Measurements from ENCODE around the gene RYK. TPM values are rescaled to one million over a fixed set of nuclear protein-coding genes. Genes with fewer than 3 reads are reported as not detected.

RYK gene
- total RNA-seq, 1 donor from 2014 or later, result 60.4 TPM

DNA sequence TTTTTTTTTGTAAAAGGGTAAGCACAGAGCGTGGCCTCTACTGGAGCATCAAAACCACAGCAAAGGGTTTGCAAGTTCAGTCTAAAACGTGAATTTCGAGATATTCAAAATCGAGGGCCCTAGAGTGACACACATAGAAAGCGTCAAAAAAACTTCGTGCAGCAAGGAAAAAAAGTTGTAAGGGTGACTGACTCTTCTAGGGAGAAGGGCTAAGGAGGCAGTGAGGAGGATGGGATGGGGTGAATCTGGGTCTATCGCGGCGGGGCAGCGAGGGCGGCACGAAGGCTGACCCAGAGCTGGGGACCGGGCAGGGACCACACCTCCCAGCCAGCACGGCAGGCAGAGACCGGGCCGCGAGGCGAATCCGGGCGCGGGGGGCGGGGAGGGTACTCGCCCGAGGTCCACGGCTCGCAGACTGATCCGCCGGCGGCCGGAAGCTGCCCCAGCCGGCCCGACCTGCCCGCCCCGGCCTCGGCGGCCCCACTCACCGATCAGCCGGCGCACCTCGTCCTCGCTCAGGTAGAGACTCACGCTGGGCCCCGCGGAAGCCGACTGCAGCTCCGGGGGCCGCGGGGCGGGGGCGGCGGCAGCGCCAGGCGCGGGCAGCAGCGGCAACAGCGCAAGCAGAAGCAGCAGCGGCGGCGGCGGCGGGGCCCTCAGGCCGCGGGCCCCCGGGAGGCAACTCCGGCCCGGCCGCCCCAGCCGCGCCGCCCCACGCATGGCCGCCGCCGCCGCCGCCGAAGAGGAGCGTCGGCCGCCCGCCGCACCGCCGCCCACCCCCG, 533 bp downstream of the RYK start:
- TF ChIP-seq, protein P1, sequence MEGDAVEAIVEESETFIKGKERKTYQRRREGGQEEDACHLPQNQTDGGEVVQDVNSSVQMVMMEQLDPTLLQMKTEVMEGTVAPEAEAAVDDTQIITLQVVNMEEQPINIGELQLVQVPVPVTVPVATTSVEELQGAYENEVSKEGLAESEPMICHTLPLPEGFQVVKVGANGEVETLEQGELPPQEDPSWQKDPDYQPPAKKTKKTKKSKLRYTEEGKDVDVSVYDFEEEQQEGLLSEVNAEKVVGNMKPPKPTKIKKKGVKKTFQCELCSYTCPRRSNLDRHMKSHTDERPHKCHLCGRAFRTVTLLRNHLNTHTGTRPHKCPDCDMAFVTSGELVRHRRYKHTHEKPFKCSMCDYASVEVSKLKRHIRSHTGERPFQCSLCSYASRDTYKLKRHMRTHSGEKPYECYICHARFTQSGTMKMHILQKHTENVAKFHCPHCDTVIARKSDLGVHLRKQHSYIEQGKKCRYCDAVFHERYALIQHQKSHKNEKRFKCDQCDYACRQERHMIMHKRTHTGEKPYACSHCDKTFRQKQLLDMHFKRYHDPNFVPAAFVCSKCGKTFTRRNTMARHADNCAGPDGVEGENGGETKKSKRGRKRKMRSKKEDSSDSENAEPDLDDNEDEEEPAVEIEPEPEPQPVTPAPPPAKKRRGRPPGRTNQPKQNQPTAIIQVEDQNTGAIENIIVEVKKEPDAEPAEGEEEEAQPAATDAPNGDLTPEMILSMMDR (IDR thresholded peaks at IDR 0.05; ENCODE audit: unreplicated experiment), result no peak
- peak overlapping the region; percentile 83 for H3K27ac Mint-ChIP-seq (ENCODE audit: unreplicated experiment)
- H3K9me3 Mint-ChIP-seq (ENCODE audit: unreplicated experiment), result no peaks in the 10 kb centered on the region
- no peaks in the 10 kb centered on the region for H3K36me3 Mint-ChIP-seq (ENCODE audit: low read depth, unreplicated experiment)
- peaks cover 58% of the 10 kb centered on the region for H3K4me1 Mint-ChIP-seq (ENCODE audit: unreplicated experiment)
- DNase-seq (ENCODE audit: low spot score), result peak; percentile 72
- H3K4me3 Mint-ChIP-seq (ENCODE audit: unreplicated experiment), result peak overlapping the region; percentile 94
- H3K27me3 Mint-ChIP-seq (ENCODE audit: unreplicated experiment), result peaks cover 4% of the 10 kb centered on the region

DNA sequence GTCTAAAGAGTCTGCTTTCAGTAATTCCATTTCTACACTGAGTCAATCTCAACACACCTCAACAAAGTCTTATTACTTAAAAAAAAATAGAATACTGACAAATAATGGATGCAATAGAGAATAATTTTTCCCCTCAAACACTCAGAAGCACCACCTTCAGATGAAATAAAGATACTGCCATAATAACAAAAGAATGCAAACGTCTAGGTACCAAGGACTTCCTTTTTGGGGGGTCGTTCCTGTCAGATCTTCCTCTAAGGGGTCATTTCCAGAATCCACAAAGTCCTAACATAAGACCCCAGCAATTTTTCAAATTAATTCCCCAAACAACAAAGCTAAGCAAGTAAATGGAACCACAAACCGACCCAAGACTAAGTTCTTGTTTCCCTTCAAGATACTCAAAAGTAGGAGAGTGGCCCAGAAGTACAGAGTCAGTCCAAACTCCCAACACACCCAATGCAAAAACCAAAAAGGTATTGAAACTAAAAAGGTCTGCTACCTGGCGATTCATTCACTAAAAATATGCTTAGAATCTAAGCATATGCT, 1.3 kb downstream of the RYK start:
- H3K36me3 Mint-ChIP-seq (ENCODE audit: low read depth, unreplicated experiment), result no peaks in the 10 kb centered on the region
- H3K4me1 Mint-ChIP-seq (ENCODE audit: unreplicated experiment), result peaks cover 64% of the 10 kb centered on the region
- H3K4me3 Mint-ChIP-seq (ENCODE audit: unreplicated experiment), result peak overlapping the region; percentile 94
- peak overlapping the region; percentile 83 for H3K27ac Mint-ChIP-seq (ENCODE audit: unreplicated experiment)
- TF ChIP-seq, protein P1 (IDR thresholded peaks at IDR 0.05; ENCODE audit: unreplicated experiment), result no peak
- DNase-seq (ENCODE audit: low spot score), result no peak
- no peaks in the 10 kb centered on the region for H3K9me3 Mint-ChIP-seq (ENCODE audit: unreplicated experiment)
- peaks cover 4% of the 10 kb centered on the region for H3K27me3 Mint-ChIP-seq (ENCODE audit: unreplicated experiment)

DNA sequence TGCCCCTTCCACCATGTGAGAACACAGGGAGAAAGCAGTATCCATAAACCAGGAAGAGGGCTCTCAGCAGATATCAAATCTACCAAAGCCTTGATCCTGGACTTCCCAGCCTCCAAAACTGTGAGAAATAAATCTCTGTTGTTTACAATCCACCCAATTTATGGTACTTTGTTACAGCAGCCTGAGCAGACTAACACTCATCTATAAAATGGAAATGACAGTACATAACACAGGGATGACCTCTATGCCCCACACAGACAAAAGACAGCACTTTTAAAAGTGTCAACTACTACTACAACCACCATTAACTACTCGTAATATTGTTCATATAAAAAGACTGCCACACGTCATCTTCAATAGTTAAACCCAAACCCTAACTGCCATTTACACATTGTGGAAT, 5.7 kb downstream of the RYK start:
- Mint-ChIP-seq H3K4me3 (ENCODE audit: unreplicated experiment) (no peak overlapping the region), H3K9me3 (ENCODE audit: unreplicated experiment) (no peaks in the 10 kb centered on the region), H3K27ac (ENCODE audit: unreplicated experiment) (peak overlapping the region; percentile 21), H3K27me3 (ENCODE audit: unreplicated experiment) (peaks cover 3% of the 10 kb centered on the region), H3K36me3 (ENCODE audit: low read depth, unreplicated experiment) (no peaks in the 10 kb centered on the region), H3K4me1 (ENCODE audit: unreplicated experiment) (peaks cover 53% of the 10 kb centered on the region)
- TF ChIP-seq, protein P1 (IDR thresholded peaks at IDR 0.05; ENCODE audit: unreplicated experiment), result no peak
- DNase-seq (ENCODE audit: low spot score), result no peak

DNA sequence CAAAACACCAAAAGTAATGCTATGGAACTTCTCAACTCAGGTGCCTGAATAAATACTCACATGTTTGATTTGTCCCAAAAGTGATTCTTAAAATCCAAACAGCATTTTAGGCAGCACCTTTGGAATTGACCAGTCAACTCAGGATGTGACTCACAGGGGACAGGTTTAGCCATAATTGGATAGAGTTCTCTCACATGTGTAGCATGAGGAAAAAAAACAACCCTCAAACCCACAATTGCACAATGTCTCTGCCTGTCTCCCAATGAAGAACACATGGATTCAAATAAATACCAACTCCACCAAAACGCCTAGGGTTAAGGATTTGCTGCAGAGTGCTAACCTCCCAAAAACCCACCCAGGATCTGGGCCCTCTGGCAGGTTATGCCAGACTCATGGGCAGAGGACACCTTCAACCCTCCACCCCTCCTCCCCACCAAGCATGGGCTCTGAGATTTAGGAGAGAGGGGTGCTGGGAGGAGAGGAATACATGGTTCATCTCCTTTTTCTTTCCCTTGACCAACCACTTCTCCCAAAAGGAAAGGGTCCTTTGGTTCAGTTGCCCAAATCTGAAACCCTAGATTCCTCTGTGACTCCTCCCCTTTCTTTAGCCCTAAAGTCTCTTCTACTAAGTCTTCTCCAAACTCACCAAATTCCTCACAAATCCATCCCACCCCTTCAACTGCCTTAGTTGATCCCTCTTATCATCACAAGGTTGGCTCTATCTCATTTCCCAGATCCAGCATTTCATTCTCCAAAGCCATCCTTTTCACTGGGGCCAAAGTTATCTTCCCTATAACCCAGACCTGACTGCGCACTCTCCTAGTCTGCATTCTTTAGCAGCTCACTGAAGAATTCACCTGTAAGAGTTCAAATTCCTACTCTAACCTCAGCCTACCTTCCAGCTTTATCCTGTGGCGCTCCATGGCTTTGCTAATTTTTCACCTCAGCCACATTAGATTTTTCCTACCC, 7.7 kb downstream of the RYK start:
- no peak overlapping the region for H3K4me3 Mint-ChIP-seq (ENCODE audit: unreplicated experiment)
- H3K27me3 Mint-ChIP-seq (ENCODE audit: unreplicated experiment), result peaks cover 2% of the 10 kb centered on the region
- no peak for DNase-seq (ENCODE audit: low spot score)
- TF ChIP-seq, protein P1 (IDR thresholded peaks at IDR 0.05; ENCODE audit: unreplicated experiment), result no peak
- H3K9me3 Mint-ChIP-seq (ENCODE audit: unreplicated experiment), result no peaks in the 10 kb centered on the region
- peaks cover 48% of the 10 kb centered on the region for H3K4me1 Mint-ChIP-seq (ENCODE audit: unreplicated experiment)
- H3K27ac Mint-ChIP-seq (ENCODE audit: unreplicated experiment), result no peak overlapping the region
- H3K36me3 Mint-ChIP-seq (ENCODE audit: low read depth, unreplicated experiment), result no peaks in the 10 kb centered on the region
